Calu3 (cell line): ENCODE results near the gene SLC40A1. TPM values are rescaled to one million over a fixed set of nuclear protein-coding genes. Genes with fewer than 3 reads are reported as not detected.
"Not testable (repeated sequence)": the region's sequence is repeated elsewhere in the genome, so short reads cannot be mapped to it uniquely, and the experiment has no call there.

Source experiments
- BruUV-seq: library from RNA; stranded (reverse); fragments of 400-500 nt; replicated peaks from 2 replicates; lab custom pipeline; 2021; lab: Mats Ljungman, UMichigan
- CTCF ChIA-PET: fragments of 300-600 bp; sonication (Branson Sonifier 250); formaldehyde crosslinking; loops from one replicate; lab custom pipeline; 2022; ENCODE audit warnings: antibody characterized with exemption; lab: Charles Lee
- DNase-seq: peaks from one replicate; pipeline ENCODE4 v3.0.0; 2022
- H3K27ac Mint-ChIP-seq: one replicate; pipeline ENCODE4 v1.8.0; 2022; ENCODE audit warnings: mixed read lengths; ENCODE audit not compliant: unreplicated experiment
- H3K27me3 Mint-ChIP-seq: one replicate; pipeline ENCODE4 v1.8.0; 2022; ENCODE audit warnings: mixed read lengths; ENCODE audit not compliant: unreplicated experiment
- H3K36me3 Mint-ChIP-seq: one replicate; pipeline ENCODE4 v1.8.0; 2022; ENCODE audit warnings: mild to moderate bottlenecking, moderate library complexity, mixed read lengths; ENCODE audit not compliant: insufficient read depth, unreplicated experiment
- H3K4me1 Mint-ChIP-seq: one replicate; pipeline ENCODE4 v1.8.0; 2022; ENCODE audit warnings: mild to moderate bottlenecking, low read depth, mixed read lengths; ENCODE audit not compliant: unreplicated experiment
- H3K4me3 Mint-ChIP-seq: one replicate; pipeline ENCODE4 v1.8.0; 2022; ENCODE audit warnings: mild to moderate bottlenecking, low read depth, moderate library complexity, mixed read lengths; ENCODE audit not compliant: unreplicated experiment
- H3K9me3 Mint-ChIP-seq: one replicate; pipeline ENCODE4 v1.8.0; 2022; ENCODE audit warnings: low read depth, mixed read lengths; ENCODE audit not compliant: unreplicated experiment
- intact Hi-C: fragments of 100-400 bp; cut with micrococcal nuclease; formaldehyde crosslinking; loops from one replicate; pipeline ENCODE4 v1.10.0; 2022; ENCODE audit not compliant: unreplicated experiment
- total RNA-seq: library from RNA; stranded (reverse); gene quantifications from 2 replicates; pipeline ENCODE4 v1.2.3, GENCODE V29; 2022
- TF ChIP-seq, protein P1 (sequence below): fragments of 200-600 bp; IDR thresholded peaks from one replicate; pipeline ENCODE4 v1.8.0; 2022; ENCODE audit warnings: antibody characterized with exemption; ENCODE audit not compliant: unreplicated experiment

Gene SLC40A1
- total RNA-seq, 1 experiment from 2014 or later: 37.6 TPM

- H3K9me3 Mint-ChIP-seq: no peaks in the 10 kb centered on the region
- CTCF ChIA-PET: no interaction called here
- H3K4me1 Mint-ChIP-seq: peaks cover 24% of the 10 kb centered on the region
- TF ChIP-seq, protein P1, sequence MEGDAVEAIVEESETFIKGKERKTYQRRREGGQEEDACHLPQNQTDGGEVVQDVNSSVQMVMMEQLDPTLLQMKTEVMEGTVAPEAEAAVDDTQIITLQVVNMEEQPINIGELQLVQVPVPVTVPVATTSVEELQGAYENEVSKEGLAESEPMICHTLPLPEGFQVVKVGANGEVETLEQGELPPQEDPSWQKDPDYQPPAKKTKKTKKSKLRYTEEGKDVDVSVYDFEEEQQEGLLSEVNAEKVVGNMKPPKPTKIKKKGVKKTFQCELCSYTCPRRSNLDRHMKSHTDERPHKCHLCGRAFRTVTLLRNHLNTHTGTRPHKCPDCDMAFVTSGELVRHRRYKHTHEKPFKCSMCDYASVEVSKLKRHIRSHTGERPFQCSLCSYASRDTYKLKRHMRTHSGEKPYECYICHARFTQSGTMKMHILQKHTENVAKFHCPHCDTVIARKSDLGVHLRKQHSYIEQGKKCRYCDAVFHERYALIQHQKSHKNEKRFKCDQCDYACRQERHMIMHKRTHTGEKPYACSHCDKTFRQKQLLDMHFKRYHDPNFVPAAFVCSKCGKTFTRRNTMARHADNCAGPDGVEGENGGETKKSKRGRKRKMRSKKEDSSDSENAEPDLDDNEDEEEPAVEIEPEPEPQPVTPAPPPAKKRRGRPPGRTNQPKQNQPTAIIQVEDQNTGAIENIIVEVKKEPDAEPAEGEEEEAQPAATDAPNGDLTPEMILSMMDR: no peak
- H3K4me3 Mint-ChIP-seq: no peak overlapping the region
- no peaks in the 10 kb centered on the region for H3K27me3 Mint-ChIP-seq
- no TSS peak for BruUV-seq
- H3K36me3 Mint-ChIP-seq: no peaks in the 10 kb centered on the region
- intact Hi-C loops: no loop called here
- H3K27ac Mint-ChIP-seq: no peak overlapping the region
- no peak for DNase-seq
These were observed 28.3 kb upstream of the SLC40A1 start for GRCh38 chr2:189608795-189609422.

DNA sequence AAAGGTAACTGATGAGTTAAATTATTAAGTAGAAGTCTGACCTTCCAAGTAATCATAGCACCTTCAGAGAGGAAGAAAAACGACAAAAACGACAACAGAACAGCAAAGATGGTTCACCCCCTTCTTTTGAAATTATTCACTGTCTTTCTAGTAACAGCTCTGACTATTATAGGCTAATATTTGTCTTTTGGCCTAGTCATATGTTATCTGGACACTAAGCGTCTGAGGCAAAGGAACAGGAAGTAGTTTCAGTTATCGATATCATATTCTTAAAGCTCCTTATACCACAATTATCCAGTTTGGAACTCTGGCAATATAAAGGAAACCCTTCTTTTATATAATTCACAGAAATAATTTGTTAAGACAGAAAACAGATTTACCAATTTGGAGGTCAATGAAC, 27.6 kb upstream of the SLC40A1 start:
- no peak overlapping the region for H3K4me3 Mint-ChIP-seq
- no TSS peak for BruUV-seq
- DNase-seq: no peak
- no peaks in the 10 kb centered on the region for H3K27me3 Mint-ChIP-seq
- CTCF ChIA-PET: no interaction called here
- intact Hi-C loops: no loop called here
- H3K4me1 Mint-ChIP-seq: peaks cover 19% of the 10 kb centered on the region
- TF ChIP-seq, protein P1: no peak
- no peaks in the 10 kb centered on the region for H3K9me3 Mint-ChIP-seq
- H3K27ac Mint-ChIP-seq: no peak overlapping the region
- H3K36me3 Mint-ChIP-seq: no peaks in the 10 kb centered on the region

DNA sequence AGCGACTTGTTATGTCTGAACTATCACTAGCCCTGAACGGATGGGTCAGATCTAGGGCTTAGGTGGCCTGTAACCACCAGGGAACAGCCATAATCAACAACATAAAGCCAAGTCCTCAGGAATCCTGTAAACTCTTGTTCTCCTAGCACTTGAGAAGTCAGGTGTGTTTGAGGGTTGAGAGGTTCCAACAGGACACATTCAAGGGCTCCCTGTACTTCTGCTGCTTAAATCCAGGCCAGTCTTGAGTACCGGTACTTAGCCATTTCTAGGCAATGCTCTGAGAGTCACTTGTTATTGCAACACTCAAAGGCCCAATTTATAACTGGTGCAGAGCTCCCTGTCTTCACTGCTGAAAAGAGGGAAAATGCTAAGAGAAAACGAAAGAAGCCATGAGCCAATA, 21.6 kb upstream of the SLC40A1 start:
- no peak overlapping the region for H3K4me3 Mint-ChIP-seq
- TF ChIP-seq, protein P1: no peak
- no peaks in the 10 kb centered on the region for H3K36me3 Mint-ChIP-seq
- no TSS peak for BruUV-seq
- H3K9me3 Mint-ChIP-seq: no peaks in the 10 kb centered on the region
- H3K4me1 Mint-ChIP-seq: peaks cover 12% of the 10 kb centered on the region
- intact Hi-C loops: no loop called here
- no peak for DNase-seq
- H3K27me3 Mint-ChIP-seq: no peaks in the 10 kb centered on the region
- CTCF ChIA-PET: no interaction called here
- H3K27ac Mint-ChIP-seq: no peak overlapping the region

- H3K4me3 Mint-ChIP-seq, H3K27me3 Mint-ChIP-seq, BruUV-seq, CTCF ChIA-PET, intact Hi-C loops, DNase-seq, H3K36me3 Mint-ChIP-seq, H3K27ac Mint-ChIP-seq, H3K9me3 Mint-ChIP-seq: not testable (repeated sequence)
- peaks cover 12% of the 10 kb centered on the region for H3K4me1 Mint-ChIP-seq
These were observed 21.1 kb upstream of the SLC40A1 start for GRCh38 chr2:189601652-189602051.

GRCh38 chr2:189601043-189601442, 20.5 kb upstream of the SLC40A1 start:
- no peaks in the 10 kb centered on the region for H3K27me3 Mint-ChIP-seq
- no peaks in the 10 kb centered on the region for H3K36me3 Mint-ChIP-seq
- H3K4me3 Mint-ChIP-seq: no peak overlapping the region
- DNase-seq: no peak
- H3K9me3 Mint-ChIP-seq: no peaks in the 10 kb centered on the region
- TF ChIP-seq, protein P1: no peak
- BruUV-seq: no TSS peak
- intact Hi-C loops: no loop called here
- peaks cover 12% of the 10 kb centered on the region for H3K4me1 Mint-ChIP-seq
- H3K27ac Mint-ChIP-seq: no peak overlapping the region
- CTCF ChIA-PET: no interaction called here
